ENCODE results near the gene STK39. TPM values are rescaled to one million over a fixed set of nuclear protein-coding genes. Genes with fewer than 3 reads are reported as not detected.

The STK39 gene
- total RNA-seq, 1 donor from 2014 or later = 28.2 TPM

DNA sequence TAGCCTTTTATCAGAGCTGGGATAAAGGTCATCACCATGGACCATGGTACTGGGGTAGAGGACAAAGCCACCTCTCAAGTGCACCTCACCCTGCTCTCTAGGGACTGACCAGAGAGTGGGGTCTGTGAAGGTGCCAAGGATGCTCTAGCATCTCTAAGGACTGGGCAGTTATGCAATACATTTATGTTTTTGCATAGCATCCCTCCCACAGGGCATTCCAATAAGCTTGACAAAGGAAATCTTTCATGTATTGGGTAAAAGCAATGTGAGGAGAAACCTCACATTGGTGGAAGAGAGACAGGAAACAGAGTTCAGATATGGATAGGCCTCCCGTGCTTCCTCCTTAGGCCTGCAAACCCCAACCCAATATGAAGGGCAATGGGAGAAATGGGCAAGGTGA is 31.6 kb downstream of the STK39 start:
- H3K4me3 Mint-ChIP-seq = no peak overlapping the region
- H3K4me1 Mint-ChIP-seq = peaks cover 24% of the 10 kb centered on the region
- no peaks in the 10 kb centered on the region for H3K9me3 Mint-ChIP-seq
- no peak for TF ChIP-seq CTCF (conservative IDR thresholded peaks at IDR 0.05)
- H3K27me3 Mint-ChIP-seq (ENCODE audit: low read depth) = no peaks in the 10 kb centered on the region
- DNase-seq (ENCODE audit: low read depth, low spot score) = no peak
- no peak overlapping the region for H3K27ac Mint-ChIP-seq (ENCODE audit: unreplicated experiment)
- H3K36me3 Mint-ChIP-seq (ENCODE audit: low read depth) = peaks cover 4% of the 10 kb centered on the region

DNA sequence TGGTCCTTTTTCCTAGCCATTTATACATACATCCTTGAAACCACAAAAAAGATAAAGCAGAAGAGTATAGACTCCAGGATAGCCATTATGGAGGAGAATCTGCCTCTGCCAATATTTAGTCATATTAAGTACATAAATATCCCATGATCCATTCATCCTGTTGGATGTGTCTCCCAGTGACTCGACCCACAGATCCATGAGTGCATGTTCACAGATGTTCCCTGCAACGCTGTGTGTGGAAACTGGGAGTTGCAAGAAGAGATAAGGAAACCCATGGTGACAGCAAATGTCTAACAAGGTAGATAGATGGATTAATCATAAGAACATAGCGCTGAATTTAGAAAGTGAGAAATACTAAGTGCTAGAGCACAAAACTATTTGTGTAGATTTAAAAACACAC is 34.5 kb downstream of the STK39 start:
- no peak for TF ChIP-seq CTCF (conservative IDR thresholded peaks at IDR 0.05)
- H3K4me3 Mint-ChIP-seq = no peak overlapping the region
- DNase-seq (ENCODE audit: low read depth, low spot score) = no peak
- H3K27me3 Mint-ChIP-seq (ENCODE audit: low read depth) = no peaks in the 10 kb centered on the region
- H3K27ac Mint-ChIP-seq (ENCODE audit: unreplicated experiment) = no peak overlapping the region
- no peaks in the 10 kb centered on the region for H3K9me3 Mint-ChIP-seq
- H3K4me1 Mint-ChIP-seq = peaks cover 10% of the 10 kb centered on the region
- H3K36me3 Mint-ChIP-seq (ENCODE audit: low read depth) = peaks cover 2% of the 10 kb centered on the region

GRCh38 chr2:168212167-168212566 is 35.2 kb downstream of the STK39 start:
- TF ChIP-seq CTCF (conservative IDR thresholded peaks at IDR 0.05) = no peak
- peaks cover 2% of the 10 kb centered on the region for H3K36me3 Mint-ChIP-seq (ENCODE audit: low read depth)
- no peak overlapping the region for H3K4me3 Mint-ChIP-seq
- no peak overlapping the region for H3K27ac Mint-ChIP-seq (ENCODE audit: unreplicated experiment)
- H3K27me3 Mint-ChIP-seq (ENCODE audit: low read depth) = no peaks in the 10 kb centered on the region
- peaks cover 10% of the 10 kb centered on the region for H3K4me1 Mint-ChIP-seq
- H3K9me3 Mint-ChIP-seq = no peaks in the 10 kb centered on the region
- no peak for DNase-seq (ENCODE audit: low read depth, low spot score)

GRCh38 chr2:168211664-168212163 is 35.7 kb downstream of the STK39 start:
- no peak overlapping the region for H3K4me3 Mint-ChIP-seq
- H3K27me3 Mint-ChIP-seq (ENCODE audit: low read depth) = no peaks in the 10 kb centered on the region
- TF ChIP-seq CTCF (conservative IDR thresholded peaks at IDR 0.05) = no peak
- no peak for DNase-seq (ENCODE audit: low read depth, low spot score)
- H3K36me3 Mint-ChIP-seq (ENCODE audit: low read depth) = peaks cover 3% of the 10 kb centered on the region
- no peaks in the 10 kb centered on the region for H3K9me3 Mint-ChIP-seq
- no peak overlapping the region for H3K27ac Mint-ChIP-seq (ENCODE audit: unreplicated experiment)
- peaks cover 10% of the 10 kb centered on the region for H3K4me1 Mint-ChIP-seq

GRCh38 chr2:168210895-168211570 is 36.4 kb downstream of the STK39 start:
- peaks cover 5% of the 10 kb centered on the region for H3K36me3 Mint-ChIP-seq (ENCODE audit: low read depth)
- TF ChIP-seq CTCF (conservative IDR thresholded peaks at IDR 0.05) = no peak
- H3K27me3 Mint-ChIP-seq (ENCODE audit: low read depth) = no peaks in the 10 kb centered on the region
- H3K4me3 Mint-ChIP-seq = no peak overlapping the region
- DNase-seq (ENCODE audit: low read depth, low spot score) = no peak
- H3K9me3 Mint-ChIP-seq = no peaks in the 10 kb centered on the region
- peaks cover 10% of the 10 kb centered on the region for H3K4me1 Mint-ChIP-seq
- no peak overlapping the region for H3K27ac Mint-ChIP-seq (ENCODE audit: unreplicated experiment)

Measured in neural crest cell (in vitro differentiated cells).